ENCODE results near the gene MZT2B.
A peak's percentile ranks its signal among the peaks of the same experiment; 100 is the strongest.
"Not testable (repeated sequence)": the region's sequence is repeated elsewhere in the genome, so short reads cannot be mapped to it uniquely, and the experiment has no call there.

MZT2B gene

DNA sequence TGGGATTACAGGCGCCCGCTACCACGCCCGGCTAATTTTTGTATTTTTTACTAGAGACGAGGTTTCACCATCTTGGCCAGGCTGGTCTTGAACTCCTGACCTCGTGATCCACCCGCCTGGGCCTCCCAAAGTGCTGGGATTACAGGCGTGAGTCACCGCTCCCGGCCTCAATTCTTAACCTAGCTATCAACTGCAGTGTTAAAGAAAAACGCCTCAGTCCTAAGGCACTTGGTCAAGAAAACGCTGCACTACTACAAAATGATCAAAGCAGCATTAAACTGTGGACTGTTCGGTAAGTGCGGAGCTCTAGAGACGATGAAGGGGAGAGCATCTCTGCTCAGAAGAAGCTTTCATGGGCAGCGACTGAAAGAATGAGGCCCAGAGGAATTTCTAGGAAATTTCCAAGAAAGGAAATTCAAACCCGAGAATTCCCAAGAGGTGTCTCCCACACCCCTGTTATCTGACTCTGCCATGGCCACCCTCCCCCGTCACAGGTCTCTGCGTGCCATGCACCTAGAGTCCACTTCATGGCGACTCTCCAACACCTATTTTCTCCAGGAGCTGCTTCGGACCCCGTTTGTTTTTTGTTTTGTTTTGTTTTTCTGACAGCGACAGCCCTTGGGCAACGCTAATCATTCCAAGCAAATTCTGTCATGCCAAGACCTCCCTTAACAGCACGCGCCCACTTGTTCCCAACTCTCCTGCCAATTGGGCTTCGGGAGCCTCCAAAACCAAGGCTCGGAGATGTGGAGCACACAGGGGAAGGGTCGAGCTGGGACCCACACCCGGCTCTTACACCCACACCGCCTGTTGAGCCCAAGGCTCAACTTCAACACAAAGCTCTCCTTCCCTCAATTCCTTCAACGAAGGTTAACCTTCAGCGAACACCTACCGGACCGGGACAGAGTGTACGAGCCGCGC is 1.4 kb upstream of the MZT2B start:
- not testable (repeated sequence) for DNase-seq

DNA sequence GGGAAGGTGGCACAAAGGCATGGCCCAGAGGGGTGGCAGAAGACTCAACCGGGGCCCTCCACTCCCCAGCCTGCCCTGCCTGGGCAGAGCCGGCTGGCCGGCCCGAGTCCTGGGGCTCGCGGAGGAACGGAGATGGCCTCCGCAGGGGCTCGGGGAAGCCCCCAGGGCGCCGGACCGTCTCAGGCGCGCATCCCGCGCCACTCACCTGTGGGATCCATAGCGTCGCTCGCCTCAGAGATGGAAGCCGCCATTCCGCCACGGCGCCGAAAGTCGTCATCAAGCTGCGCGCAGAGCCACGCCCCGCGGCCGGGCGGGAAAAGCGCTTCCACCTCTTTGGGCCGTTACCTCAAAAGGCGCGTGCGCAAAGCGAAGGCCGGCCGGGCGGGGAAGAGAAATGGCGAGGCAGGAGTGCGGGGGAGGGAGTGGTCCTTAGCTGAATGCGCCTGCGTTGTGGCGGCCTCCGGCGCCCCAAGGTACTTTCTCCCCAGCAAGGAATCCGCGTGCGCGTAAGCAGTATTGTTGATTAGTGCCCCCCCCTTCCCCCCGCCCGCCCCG is 660 bp upstream of the MZT2B start, which contains the start of gene SMPD4:
TSS of gene SMPD4 (minus strand) at position 278 of the 555 bp plus-strand sequence. CDS start 5,010 bp downstream, outside the sequence.
- peak; percentile 94 to 96 for DNase-seq

DNA sequence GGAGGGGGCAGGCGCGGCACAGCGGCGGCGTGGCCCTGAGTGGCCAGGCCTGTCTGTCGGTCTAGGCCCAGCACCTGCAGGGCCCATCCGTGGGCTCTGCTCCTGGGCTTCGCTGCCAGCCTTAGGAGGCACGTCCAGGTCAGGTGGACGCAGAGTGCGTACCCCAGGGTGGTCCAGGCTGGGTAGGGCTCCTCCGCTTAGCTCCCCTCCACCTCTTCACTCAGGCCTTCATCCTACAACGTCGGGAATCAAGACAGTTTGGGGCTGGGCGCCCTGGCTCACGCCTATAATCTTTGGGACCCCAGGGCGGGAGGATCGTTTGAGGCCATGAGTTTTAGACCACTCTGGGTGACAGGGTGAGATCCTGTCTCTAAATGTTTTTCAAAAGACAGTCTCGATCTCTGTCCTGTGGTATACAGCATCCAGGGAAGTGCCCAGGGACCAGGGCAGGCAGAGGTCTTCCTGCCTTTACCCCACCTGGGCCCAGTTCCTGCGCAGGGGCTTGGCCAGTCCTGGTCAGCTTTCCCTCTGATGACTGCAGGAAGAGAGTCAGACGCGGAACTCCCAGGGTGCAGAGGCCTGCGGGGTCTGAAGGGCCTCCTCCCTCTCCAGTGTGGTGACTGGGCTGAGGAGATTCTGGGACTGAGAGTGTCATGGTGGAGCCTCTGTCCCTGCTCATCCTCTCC is 907 bp downstream of the MZT2B start:
- not testable (repeated sequence) for DNase-seq

DNA sequence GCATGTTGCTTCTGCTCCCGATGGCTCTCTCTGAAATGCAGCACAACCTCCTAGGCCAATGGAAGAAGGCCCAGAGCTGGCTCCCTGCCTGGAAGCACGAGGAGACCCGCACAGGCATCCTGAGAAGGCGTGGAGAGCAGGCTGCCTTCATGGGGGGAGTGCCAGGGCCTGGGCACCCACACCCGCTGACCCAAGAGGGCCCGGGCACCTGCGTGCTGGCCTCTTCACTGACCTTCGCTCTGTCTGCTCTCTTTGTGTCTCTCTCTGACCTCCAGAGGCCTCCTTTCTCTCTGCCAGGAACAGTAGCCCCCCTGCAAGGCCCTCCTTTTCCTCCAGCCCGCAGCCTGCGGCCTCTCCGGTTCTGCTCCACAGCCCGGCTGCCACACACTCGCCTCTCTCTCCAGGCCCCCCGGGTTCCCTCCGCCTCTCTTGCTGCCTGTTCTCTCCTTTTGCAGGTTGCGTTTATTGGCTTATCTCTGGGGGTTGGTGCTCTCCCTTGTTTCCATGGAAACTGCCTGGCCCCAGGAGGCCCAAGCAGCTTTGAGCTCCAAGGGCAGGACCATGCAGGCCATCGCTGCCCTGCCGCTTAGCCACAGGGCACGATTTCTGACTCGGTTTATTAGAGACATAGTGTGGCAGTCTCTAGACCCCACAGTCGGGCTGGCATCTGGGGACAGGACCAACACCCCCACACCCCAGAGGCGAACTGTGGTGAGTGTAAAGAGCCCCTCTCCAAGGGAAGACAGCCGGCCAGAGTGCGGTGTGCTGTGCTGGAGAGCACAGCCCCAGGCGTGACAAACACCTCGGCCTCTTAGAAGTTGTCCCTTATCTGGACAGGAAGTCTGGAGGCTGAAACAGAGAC is 1.7 kb downstream of the MZT2B start:
- no peak for DNase-seq

DNA sequence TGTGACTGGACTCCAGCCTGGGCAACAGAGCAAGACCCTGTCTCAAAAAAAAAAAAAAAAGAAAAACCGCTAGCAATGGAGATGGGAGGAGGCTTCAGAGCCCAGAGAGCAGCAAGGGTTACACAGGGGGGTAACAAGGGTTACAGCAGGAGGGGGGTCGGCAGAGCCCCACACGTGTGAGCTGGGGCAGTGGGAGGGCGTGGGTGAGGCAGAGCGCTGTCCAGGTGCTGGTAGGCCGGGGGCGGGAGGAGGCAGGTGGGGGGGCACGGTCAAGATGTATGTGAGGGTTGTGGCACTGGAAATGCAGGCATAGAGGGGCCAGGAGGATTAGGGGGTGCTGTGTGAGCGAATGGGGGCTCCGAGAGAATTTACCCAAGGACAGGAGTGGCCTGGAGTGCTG is 3.4 kb downstream of the MZT2B start:
- DNase-seq, result no peak

DNA sequence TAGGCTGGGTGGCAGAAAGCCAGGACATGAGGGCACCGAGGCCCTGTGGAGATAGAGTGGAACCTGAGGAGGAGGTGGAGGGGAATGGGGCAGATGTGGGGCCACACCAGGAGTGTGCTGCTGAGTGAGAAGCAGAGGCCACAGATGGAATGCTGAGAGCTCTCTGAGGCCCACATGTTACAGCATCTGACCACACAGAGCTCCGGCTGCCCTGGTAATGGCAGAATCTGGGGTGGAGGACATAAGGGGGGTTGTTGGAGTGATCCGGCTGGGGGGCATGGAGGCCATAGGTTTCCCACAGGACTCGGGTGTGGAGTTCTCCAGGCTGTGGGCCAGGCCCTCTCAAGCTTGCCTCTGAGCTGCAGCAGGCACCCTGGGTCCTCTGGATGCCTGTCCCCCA is 3.8 kb downstream of the MZT2B start:
- no peak for DNase-seq

DNA sequence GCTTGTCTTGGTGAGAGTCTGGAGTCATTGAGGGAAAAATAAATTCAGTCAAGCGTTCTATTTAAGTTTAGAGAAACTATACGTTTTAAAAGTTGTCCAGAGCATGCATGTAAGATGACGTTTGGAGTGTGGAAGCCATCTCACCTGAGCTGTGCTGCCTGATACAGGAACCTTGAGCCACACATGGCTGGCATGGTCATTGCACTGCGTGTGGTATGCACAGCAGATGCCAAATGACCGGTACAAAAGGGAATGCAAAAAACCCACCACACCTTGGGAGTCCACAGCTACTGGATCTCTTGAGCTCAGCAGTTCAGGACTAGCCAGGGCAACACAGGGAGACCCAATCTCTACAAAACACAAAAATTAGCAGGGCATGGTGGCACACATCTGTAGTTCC is 4.3 kb downstream of the MZT2B start:
- no peak for DNase-seq

DNA sequence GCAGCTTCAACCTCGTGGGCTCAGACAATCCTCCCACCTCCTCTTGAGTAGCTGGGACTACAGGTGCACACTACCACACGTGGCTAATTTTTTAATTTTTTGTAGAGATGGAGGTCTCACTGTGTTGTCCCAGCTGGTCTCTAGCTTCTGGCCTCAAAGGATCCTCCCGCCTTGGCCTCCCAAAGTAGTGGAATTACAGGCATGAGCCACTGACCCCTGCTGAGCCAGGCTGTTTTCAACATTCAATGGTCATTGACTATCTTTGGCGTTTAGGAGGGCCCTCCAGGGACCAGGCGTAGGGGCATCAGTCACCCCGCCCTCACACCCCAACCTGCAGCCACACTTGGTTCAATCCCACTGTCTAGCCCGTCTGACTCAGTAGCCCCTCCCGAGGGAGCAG is 5.2 kb downstream of the MZT2B start:
- DNase-seq, result no peak

DNA sequence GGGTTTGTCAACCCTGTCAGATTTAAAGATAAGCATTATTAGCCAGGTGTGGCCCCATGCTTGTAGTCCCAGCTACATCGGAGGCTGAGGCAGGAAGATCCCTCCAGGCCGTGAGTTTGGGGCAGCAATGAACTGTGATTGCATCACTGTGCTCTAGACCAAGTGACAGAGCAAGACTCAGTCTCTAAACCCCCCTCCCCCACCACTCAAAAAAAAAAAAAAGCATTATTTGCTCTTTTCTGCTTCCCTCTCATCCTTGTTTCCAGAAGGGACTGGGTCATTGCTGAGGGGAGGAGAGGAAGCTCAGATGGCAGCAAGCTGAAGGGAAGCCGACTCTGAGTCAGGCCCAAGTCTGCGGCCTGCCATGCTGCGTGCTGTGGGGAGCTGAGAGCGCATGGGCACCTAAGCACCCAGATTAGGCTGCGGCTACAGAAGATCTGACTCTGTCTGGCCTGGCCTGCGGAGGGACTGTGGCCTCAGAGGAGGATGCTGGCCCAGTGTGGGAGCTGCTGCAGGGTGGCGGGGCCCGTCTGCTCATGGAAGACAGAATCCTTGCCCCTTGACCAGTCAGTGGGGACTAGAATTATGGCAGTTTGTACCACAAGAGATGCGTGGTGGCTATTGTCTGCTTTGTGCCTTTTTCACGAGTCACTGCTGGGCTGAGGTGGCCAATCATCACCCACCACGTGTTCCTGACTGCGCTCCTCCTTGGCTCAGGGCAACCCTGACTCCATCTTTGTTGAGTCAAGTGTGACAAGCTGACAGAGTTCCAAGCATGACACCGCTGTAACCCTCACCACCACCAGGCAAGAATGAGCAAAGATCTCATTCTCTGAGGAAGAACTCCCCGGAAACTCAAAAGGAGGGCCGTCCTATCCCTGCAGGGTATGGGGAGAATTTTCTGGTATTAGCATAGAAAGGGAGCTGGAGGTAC is 6.1 kb downstream of the MZT2B start:
- DNase-seq, result not testable (repeated sequence)

DNA sequence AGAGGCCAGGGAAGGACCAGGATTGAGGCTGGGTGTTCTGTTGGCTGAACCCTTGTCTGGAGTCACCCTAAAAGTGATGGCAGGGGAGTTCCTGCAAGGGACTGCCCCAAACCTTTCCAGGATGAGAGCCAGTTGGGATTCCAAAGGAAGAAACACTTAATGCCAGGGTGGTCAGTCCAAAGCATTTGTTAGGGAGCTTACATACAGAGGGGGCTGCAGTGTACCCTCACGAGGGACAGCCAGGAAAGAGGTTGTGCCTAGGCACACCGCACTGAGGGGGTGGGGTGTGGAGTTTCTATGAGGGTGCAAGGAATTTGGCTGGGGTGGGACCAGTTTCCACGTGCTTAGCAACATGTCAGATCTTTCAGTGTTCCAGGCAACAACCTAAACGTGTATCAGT is 6.9 kb downstream of the MZT2B start:
- DNase-seq, result not testable (repeated sequence)

DNA sequence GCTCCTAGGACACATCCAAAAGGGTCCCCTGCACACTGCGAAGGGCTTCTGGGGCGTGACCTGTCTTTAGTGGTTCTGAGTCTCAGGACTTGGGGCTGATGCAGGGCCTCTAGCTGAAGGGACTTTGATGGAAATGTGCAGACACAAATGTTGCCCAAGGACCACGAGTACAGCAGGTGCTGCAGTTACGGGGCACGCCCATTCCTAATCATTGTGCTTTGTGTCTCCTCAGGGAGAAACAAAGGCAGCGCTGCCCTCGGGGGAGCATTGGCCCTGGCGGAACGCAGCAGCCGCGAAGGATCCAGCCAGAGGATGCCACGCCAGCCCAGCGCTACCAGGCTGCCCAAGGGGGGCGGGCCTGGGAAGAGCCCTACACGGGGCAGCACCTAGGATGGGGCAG is 8.2 kb downstream of the MZT2B start:
- no peak for DNase-seq

DNA sequence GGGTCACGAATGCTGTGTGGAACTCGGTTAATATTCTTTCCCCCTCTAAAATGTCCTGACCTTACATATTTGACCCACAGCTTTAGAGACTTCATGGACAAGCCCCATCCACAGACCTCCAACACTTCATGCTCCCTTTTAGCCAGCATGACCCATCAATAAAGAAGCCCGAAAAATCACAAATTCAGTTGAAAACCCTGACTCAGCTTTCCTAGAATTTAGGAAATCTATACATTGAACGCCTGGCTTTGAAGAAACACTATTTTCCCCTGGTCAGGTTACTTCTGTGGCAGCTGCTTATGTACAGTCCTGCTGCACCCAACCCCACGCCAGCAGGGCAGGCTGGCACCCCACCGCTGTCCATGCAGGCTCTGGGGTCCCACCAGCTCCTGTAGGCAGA is 9.3 kb downstream of the MZT2B start:
- DNase-seq, result not testable (repeated sequence)

DNA sequence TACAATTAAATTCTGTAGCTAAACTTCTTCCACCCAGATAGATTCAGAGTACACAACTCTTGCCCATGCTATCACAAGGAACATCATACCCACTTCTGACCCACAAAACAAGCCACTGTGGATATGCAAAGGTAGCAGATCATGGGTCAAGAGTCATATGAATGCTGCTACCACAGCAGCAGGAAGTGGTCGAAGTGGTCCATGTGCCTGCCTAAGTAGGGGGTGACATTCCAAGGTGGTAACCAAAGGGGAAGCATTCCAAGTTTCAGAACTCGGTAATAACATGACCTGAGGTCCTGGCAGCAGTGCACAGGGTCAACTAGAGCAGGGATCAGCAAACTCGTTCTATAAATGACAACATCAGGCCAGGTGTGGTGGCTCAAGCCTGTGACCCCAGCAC is 10.4 kb downstream of the MZT2B start:
- not testable (repeated sequence) for DNase-seq

DNA sequence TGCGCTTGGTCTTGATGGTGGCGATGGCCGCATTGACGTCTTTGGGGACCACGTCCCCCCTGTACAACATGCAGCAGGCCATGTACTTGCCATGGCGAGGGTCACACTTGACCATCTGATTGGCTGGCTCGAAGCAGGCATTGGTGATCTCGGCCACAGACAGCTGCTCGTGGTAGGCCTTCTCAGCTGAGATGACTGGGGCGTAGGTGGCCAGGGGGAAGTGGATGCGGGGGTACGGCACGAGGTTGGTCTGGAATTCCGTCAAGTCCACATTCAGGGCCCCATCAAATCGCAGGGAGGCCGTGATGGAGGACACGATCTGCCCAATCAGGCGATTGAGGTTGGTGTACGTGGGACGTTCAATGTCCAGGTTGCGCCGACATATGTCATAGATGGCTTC is 11.8 kb downstream of the MZT2B start:
- not testable (repeated sequence) for DNase-seq

DNA sequence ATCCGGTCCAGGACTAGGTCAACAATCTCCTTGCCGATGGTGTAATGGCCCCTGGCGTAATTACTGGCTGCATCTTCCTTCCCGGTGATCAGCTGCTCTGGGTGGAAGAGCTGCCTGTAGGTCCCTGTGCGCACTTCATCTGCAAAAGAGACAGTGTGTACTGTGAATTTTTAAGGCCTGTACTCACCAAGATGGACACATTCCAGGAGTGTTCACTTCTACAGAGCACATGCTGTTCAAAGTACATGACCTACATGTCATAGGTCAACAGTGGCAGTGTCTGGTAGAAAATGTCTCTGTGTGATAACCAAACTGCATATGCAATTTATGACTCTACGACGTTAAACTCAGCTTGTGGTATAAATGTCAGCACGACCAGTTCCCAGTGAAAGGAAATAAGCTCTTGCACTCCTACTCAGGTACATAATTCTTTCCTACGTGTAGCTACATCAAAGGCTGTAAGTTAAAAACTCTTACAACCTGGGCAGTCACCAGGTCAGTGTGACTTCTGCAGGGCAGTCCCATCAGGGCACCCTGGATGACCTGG is 13.1 kb downstream of the MZT2B start:
- DNase-seq, result not testable (repeated sequence)

DNA sequence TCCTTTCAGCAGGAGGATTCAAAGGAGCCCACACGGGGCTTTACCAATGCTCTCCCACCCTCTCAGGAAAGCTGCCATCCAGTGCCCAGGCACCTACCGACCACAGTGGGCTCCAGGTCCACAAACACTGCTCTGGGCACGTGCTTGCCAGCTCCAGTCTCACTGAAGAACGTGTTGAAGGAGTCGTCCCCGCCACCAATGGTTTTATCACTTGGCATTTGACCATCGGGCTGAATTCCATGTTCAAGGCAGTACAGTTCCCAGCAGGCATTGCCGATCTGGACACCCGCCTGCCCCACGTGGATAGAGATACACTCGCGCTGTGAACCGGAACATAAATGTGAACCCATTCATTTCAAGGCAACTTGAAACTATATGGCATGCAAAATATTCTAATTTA is 14.0 kb downstream of the MZT2B start:
- not testable (repeated sequence) for DNase-seq

DNA sequence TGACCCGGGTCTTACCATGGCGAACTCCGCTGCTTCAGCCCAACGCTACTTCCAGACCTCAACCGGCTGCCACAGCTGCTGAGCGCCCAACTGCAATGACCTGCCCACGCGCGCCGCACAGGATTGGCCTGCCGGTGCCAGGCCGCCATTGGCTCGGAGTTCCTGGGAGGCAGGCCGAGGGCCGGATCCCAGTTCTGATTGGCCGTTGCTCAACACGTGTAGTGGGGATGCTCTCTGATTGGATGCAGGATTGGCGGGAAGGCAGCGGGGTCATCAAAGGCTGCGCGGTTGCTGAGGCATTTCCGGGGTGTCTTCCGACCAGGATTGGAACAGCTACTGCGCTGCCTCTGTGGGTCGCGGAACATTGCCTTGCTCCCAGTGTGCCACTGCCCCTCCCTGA is 16.3 kb downstream of the MZT2B start, which contains the start of gene TUBA3E:
TSS of gene TUBA3E (minus strand) at position 97 of the 400 bp plus-strand sequence. CDS start at position 18, 79 bp downstream.
- no peak for DNase-seq

DNA sequence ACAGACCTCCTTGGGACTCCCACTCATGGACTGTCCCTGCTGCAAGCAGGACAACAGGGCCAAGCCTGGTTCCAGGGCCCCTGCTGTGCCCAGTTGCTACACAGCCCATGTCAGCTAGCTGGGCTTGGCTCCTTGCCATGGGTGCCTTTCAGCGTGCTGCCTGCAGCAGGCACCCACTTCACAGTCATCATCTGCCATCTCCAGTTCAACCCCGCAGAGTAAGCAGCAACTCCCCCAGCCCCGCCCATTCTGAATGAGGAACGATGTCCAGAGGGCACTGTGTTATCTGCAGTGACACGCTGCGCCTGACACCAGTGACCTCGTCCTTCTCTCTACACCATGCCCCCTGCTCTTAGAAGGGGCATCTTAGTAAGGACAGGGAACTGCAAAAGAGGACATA is 20.5 kb downstream of the MZT2B start:
- DNase-seq, result not testable (repeated sequence)

DNA sequence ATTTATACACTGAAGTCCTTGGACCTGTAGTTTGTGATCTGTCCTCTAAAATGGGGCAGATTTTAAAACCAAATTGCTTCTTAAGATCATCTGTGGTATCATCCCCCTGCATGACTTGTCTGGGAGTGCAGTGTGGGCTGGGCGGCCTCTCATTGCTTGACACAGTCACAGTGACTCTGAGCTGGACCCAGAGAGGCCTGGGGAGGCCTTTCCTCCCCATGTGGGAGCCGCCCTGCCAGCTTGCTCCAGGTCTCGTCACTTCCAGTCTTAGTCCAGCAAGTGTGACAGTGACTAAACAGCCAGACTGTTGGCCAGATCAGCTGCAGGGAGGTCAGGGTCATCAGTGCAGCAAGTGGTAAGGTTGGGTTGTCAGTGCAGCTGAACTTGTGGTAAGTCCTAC is 21.1 kb downstream of the MZT2B start:
- DNase-seq, result not testable (repeated sequence)

DNA sequence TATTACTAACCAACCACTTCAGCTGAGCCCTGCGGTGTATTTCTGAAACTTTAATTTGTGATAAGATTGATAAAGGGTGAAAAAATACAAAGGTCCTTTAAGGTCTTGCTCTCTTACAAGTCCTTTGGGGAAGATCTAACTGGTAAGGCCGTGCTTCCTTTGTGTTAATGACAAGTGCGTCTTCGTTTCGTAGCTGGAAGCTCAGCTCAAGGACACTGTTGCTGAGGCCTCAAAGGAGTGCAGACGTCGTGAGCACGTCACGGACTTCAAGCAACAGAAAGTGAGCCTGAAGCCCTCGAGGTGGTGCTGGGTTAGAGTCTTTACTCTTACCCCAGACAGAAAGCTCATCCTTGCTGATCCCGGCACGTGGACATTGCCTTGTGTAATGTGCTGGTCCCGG is 25.0 kb downstream of the MZT2B start:
- DNase-seq, result not testable (repeated sequence)

DNA sequence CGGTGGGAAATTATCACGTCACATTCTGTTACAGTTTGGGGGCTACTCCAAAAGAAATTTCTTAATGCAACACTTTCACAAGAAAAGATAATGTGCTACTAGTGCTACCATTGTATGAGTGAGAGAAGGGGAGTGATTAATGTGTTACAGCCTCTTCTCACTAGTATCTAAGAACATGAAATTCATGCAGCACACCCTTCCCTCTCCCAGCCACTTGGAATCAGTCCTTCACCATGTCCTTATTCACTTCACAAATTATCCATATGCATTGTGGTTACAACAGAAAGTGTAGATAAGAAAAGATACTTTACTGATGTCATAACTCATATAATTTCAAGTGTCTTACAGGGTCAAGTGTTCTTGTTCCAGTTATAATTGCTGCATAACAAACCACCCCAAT is 37.1 kb downstream of the MZT2B start:
- not testable (repeated sequence) for DNase-seq
